GM12864 (cell line): ENCODE results near the gene NCAPD3.
"Not testable (repeated sequence)": the region's sequence is repeated elsewhere in the genome, so short reads cannot be mapped to it uniquely, and the experiment has no call there.

ENCODE experiments used
- DNase-seq: peaks from one replicate; pipeline ENCODE4 v3.0.0-alpha.2; 2011; ENCODE audit warnings: low read depth
- H3K4me3 ChIP-seq: 2 replicates; pipeline ENCODE4 v1.5.1; 2011; ENCODE audit warnings: mild to moderate bottlenecking, low read depth, low read length, control low read depth
- CTCF ChIP-seq: IDR thresholded peaks from 2 replicates; pipeline ENCODE4 v1.5.1; 2011; ENCODE audit warnings: low read depth, mild to moderate bottlenecking, moderate library complexity, low read length, control low read depth, inconsistent platforms; ENCODE audit errors: missing control alignments

The NCAPD3 gene

DNA sequence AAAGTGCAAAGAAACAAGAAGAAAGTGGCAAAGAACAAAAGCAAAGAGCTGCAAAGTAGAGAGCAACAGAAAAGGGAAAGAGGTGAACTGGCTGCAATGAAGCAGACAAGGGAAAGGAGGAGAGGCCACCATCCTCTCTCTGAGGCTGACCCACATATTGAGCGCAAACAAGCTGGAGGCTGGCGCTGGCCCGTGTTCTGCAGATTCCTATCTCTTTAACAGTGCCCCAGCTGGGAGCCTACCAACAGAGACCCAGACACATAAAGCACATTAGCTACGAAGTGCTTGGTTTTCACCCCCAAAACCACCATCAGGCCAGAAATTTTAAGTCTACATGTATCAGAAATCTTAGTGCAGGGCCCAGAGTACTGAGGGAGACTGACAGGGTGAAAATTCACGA is 17.6 kb downstream of the NCAPD3 start:
- DNase-seq: no peak
- TF ChIP-seq CTCF: no peak
- no peak overlapping the region for H3K4me3 ChIP-seq

DNA sequence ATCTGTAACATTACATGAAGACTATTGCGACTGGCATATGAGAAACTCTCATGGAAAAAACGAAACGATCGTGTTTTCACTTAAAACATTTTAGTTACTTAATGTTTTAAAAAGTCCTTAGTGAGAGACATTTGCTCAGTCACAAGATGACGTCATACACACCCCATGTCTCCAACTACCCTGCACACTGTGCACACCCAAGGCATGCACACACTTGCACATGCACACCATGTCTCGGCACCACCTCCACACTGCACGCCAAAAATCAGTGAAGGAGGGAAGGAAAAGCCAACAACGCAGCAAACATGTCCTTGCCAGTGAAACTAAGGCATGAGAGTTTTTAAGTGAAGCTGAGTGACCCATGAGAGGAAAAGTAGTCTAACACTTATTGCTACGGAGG is 18.0 kb downstream of the NCAPD3 start:
- no peak for TF ChIP-seq CTCF
- H3K4me3 ChIP-seq: no peak overlapping the region
- no peak for DNase-seq

DNA sequence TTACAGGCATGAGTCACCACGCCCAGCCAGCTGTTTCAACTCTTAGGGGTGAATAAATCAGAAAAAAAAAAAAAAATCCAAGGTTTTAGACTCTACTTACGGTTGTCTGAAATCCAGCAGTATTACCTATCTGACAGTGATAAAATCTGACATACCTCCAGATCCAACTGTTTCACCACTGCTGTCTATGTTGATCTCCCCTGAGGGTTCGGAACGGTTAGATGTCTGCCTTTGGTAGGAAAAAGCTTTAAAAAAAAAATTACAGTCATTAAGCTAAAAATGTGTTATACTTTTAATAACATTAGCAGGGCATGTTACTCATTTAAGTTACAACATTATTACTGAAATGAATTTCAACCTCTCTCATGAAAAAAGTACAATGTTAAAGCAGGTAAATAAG is 21.1 kb downstream of the NCAPD3 start:
- DNase-seq: no peak
- H3K4me3 ChIP-seq: no peak overlapping the region
- no peak for TF ChIP-seq CTCF

DNA sequence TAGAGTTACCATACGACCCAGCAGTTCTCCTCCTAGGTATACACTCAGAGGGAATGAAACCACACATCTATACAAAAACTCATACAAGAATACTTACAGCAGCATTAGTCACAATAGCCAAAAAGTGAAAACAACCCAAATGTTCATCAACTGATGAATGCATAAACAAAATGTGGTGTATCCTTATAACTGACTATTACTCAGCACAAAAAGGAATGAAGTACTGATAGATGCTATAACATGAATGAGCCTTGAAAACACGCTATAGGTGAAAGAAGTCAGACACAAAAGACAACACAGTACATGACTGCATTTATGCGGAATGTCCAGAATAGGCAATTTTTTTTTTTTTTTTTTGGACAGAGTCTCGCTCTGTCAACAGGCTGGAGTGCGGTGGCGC is 23.1 kb downstream of the NCAPD3 start:
- no peak overlapping the region for H3K4me3 ChIP-seq
- no peak for TF ChIP-seq CTCF
- no peak for DNase-seq

GRCh38 chr11:134199531-134199930 is 24.2 kb downstream of the NCAPD3 start:
- DNase-seq: no peak
- TF ChIP-seq CTCF: no peak
- no peak overlapping the region for H3K4me3 ChIP-seq

DNA sequence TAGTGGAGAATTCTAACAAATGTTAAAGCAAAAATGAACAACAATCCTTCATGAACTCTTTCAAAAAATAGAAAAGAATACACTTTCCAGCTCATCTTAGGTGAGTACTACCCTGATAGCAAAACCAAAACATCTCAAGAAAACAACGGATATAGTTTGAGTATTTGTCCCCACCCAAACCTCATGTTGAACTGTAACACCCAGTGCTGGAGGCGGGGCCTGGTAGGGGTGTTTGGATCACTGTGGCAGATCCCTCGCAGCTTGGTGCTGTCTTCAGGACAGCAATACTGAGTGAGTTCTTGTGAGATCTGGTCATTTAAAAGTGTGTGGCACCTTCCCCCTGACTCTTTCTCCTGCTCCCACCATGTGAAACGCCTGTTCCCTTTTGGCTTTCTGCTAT is 27.0 kb downstream of the NCAPD3 start:
- no peak for DNase-seq
- no peak overlapping the region for H3K4me3 ChIP-seq
- no peak for TF ChIP-seq CTCF

GRCh38 chr11:134188092-134188491 is 35.7 kb downstream of the NCAPD3 start:
- H3K4me3 ChIP-seq, DNase-seq: not testable (repeated sequence)

- no peak for TF ChIP-seq CTCF
- no peak for DNase-seq
- H3K4me3 ChIP-seq: no peak overlapping the region
Observed at GRCh38 chr11:134181707-134182106, 42.1 kb downstream of the NCAPD3 start.
